NB4 (cell line): ENCODE measurements around the gene MED14.

Source experiments
- MYC ChIP-seq: IDR thresholded peaks from 2 replicates; pipeline ENCODE4 v1.6.1; 2011; ENCODE audit warnings: low read depth, low read length
- TF ChIP-seq, protein P1 (sequence below): IDR thresholded peaks from one replicate; pipeline ENCODE4 v1.5.1; 2012; ENCODE audit warnings: low read depth, low read length

DNA sequence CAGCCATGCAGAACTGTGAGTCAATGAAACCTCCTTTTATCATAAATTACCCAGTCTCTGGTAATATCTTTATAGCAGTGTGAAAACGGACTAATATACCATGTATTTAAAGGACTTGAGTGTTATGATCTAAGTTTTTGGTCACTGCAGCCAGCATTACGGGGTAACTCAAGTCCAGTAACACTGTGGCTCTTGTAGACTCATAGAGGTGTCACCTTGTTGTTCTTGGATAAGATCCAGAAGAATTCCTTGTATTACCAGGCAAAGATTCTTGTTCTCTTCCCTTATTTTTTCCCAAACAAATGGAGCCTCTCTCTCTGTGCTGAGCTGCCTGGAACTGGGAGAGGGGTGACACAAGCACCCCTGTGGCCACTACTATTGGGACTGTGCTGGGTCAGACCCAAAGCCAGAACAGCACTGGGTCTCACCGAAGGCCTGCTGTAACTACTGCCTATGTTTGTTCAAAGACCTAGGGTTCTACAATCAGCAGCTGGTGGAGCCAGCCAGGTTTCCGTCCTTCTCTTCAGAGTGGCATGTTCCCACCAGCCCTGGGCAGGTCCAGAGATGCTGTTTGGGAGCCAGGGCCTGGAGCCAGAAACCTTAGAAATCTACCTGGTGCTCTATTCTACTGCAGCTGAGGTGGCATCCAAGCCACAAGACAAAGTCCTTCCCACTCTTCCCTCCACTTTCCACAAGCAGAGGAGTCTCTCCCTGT, 43.7 kb upstream of the MED14 start:
- no peak for TF ChIP-seq MYC
- TF ChIP-seq, protein P1, sequence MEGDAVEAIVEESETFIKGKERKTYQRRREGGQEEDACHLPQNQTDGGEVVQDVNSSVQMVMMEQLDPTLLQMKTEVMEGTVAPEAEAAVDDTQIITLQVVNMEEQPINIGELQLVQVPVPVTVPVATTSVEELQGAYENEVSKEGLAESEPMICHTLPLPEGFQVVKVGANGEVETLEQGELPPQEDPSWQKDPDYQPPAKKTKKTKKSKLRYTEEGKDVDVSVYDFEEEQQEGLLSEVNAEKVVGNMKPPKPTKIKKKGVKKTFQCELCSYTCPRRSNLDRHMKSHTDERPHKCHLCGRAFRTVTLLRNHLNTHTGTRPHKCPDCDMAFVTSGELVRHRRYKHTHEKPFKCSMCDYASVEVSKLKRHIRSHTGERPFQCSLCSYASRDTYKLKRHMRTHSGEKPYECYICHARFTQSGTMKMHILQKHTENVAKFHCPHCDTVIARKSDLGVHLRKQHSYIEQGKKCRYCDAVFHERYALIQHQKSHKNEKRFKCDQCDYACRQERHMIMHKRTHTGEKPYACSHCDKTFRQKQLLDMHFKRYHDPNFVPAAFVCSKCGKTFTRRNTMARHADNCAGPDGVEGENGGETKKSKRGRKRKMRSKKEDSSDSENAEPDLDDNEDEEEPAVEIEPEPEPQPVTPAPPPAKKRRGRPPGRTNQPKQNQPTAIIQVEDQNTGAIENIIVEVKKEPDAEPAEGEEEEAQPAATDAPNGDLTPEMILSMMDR: no peak
